A549 (cell line): Measurements from ENCODE around the gene MARS1. TPM values are rescaled to one million over a fixed set of nuclear protein-coding genes. Genes with fewer than 3 reads are reported as not detected.
A peak's percentile ranks its signal among the peaks of the same experiment; 100 is the strongest.

ENCODE experiments used
- ATAC-seq, 2 experiments: fragments of 200-7000 bp in 1 of 2; fragments of >200 bp in 1 of 2; cut with Nextera tagmentation in 1 of 2; cut with Tn5 transposase in 1 of 2; 3 replicates each; pipeline versions ENCODE4 v1.8.0 to v1.9.1; 2018 to 2020; ENCODE audit warnings: mild to moderate bottlenecking in 1 of 2, moderate library complexity in 1 of 2
- CTCF ChIA-PET: fragments of 300-600 bp; sonication (Branson Sonifier 250); formaldehyde crosslinking; extraction: SDS; loops from one replicate; lab custom pipeline; 2021; ENCODE audit warnings: antibody characterized with exemption, inconsistent platforms; lab: Yijun Ruan, JAX
- POLR2A ChIA-PET: fragments of 350-600 bp; formaldehyde crosslinking; extraction: SDS; loops from one replicate; lab custom pipeline; 2021; ENCODE audit warnings: antibody characterized with exemption, inconsistent platforms; lab: Yijun Ruan, JAX
- DNase-seq, 2 experiments: peaks; one replicate each; pipeline versions ENCODE4 v3.0.0 to v3.0.0-alpha.2; 2011 to 2016; ENCODE audit warnings: low read depth in 1 of 2, low spot score in 1 of 2
- FAIRE-seq: peaks from 2 replicates; lab custom pipeline; 2011; peaks lifted over from hg19 to GRCh38; lab: Jason Lieb, UNC
- H3K27ac ChIP-seq, 2 experiments: fragments of >200 bp; sonication (Bioruptor Twin); formaldehyde crosslinking; 3 replicates each; pipeline ENCODE4 v1.5.1; 2016 to 2017
- H3K4me1 ChIP-seq: fragments of >200 bp; sonication (Bioruptor Twin); formaldehyde crosslinking; 3 replicates; pipeline ENCODE4 v1.6.1; 2016
- H3K4me2 ChIP-seq: fragments of >200 bp; sonication (Bioruptor Twin); formaldehyde crosslinking; 3 replicates; pipeline ENCODE4 v1.6.1; 2016
- H3K4me3 ChIP-seq: fragments of >200 bp; sonication (Bioruptor Twin); formaldehyde crosslinking; 3 replicates; pipeline ENCODE4 v1.5.1; 2016
- H3K9me3 ChIP-seq: fragments of >200 bp; sonication (Bioruptor Twin); formaldehyde crosslinking; 3 replicates; pipeline ENCODE4 v1.6.1; 2016
- BCL3 ChIP-seq: fragments of >200 bp; sonication (Bioruptor Twin); formaldehyde crosslinking; IDR thresholded peaks from 3 replicates; pipeline ENCODE4 v1.6.1; 2016
- BHLHE40 ChIP-seq: IDR thresholded peaks from 2 replicates; pipeline ENCODE4 v1.6.1; 2012; ENCODE audit warnings: low read depth, low read length, inconsistent platforms
- CBX8 ChIP-seq: fragments of 200-600 bp; sonication (generic); IDR thresholded peaks from 2 replicates; pipeline ENCODE4 v1.6.1; 2016
- CEBPB ChIP-seq, 2 experiments: fragments of >200 bp in 1 of 2; sonication (Bioruptor Twin) in 1 of 2; formaldehyde crosslinking in 1 of 2; IDR thresholded peaks; 2 replicates each; pipeline ENCODE4 v1.6.1; 2012 to 2016
- CTCF ChIP-seq: fragments of >200 bp; sonication (Bioruptor Twin); formaldehyde crosslinking; IDR thresholded peaks from 3 replicates; pipeline ENCODE4 v1.5.1; 2016
- E2F6 ChIP-seq: IDR thresholded peaks from 2 replicates; pipeline ENCODE4 v1.6.1; 2012; ENCODE audit warnings: low read depth, borderline replicate concordance
- EHF ChIP-seq: fragments of 250-450 bp; sonication (Bioruptor Pico); IDR thresholded peaks from 2 replicates; pipeline ENCODE4 v1.5.0; 2020; ENCODE audit warnings: mild to moderate bottlenecking
- ESRRA ChIP-seq: fragments of 150-350 bp; IDR thresholded peaks from 2 replicates; pipeline ENCODE4 v1.6.1; 2014; ENCODE audit warnings: mild to moderate bottlenecking, low read length, borderline replicate concordance
- FOXS1 ChIP-seq: fragments of 250-450 bp; sonication (Bioruptor Pico); IDR thresholded peaks from 2 replicates; pipeline ENCODE4 v1.5.0; 2020; ENCODE audit warnings: mild to moderate bottlenecking, moderate library complexity
- GATA3 ChIP-seq: IDR thresholded peaks from 2 replicates; pipeline ENCODE4 v1.6.1; 2012; ENCODE audit warnings: borderline replicate concordance
- HEYL ChIP-seq: fragments of 250-450 bp; sonication (Bioruptor Pico); IDR thresholded peaks from 2 replicates; pipeline ENCODE4 v1.8.0; 2021; ENCODE audit warnings: mild to moderate bottlenecking, moderate library complexity
- HOXA7 ChIP-seq: fragments of 250-450 bp; sonication (Bioruptor Pico); IDR thresholded peaks from 2 replicates; pipeline ENCODE4 v1.5.0; 2020; ENCODE audit warnings: mild to moderate bottlenecking, moderate library complexity
- HOXB5 ChIP-seq: fragments of 250-450 bp; sonication (Bioruptor Pico); IDR thresholded peaks from 2 replicates; pipeline ENCODE4 v1.5.0; 2020; ENCODE audit warnings: mild to moderate bottlenecking, moderate library complexity
- JUN ChIP-seq, 2 experiments: fragments of >200 bp; sonication (Bioruptor Twin); formaldehyde crosslinking; IDR thresholded peaks; 2 replicates in 1 of 2; 3 replicates in 1 of 2; pipeline ENCODE4 v1.6.1; 2016 to 2017
- KDM5A ChIP-seq: fragments of 200-600 bp; sonication (generic); IDR thresholded peaks from 2 replicates; pipeline ENCODE4 v1.6.1; 2016; ENCODE audit warnings: antibody characterized with exemption, mild to moderate bottlenecking
- MAFK ChIP-seq: fragments of 450-650 bp; IDR thresholded peaks from 2 replicates; pipeline ENCODE4 v1.6.1; 2014; ENCODE audit not compliant: partially characterized antibody
- MAX ChIP-seq: IDR thresholded peaks from 2 replicates; pipeline ENCODE4 v1.6.1; 2012
- MAZ ChIP-seq: fragments of 150-350 bp; IDR thresholded peaks from 2 replicates; pipeline ENCODE4 v1.6.1; 2014; ENCODE audit warnings: antibody characterized with exemption, low read depth, low read length, borderline replicate concordance
- MYC ChIP-seq: IDR thresholded peaks from 2 replicates; pipeline ENCODE4 v1.6.1; 2012; ENCODE audit warnings: mild to moderate bottlenecking, inconsistent platforms, low read length, improper control_type of control experiment, borderline replicate concordance
- PHF8 ChIP-seq: fragments of 200-600 bp; sonication (generic); IDR thresholded peaks from 2 replicates; pipeline ENCODE4 v1.6.1; 2016; ENCODE audit warnings: low read depth, mild to moderate bottlenecking, antibody characterized with exemption, moderate library complexity, borderline replicate concordance
- POLR2A ChIP-seq: IDR thresholded peaks from 2 replicates; pipeline ENCODE4 v1.6.1; 2012; ENCODE audit warnings: mild to moderate bottlenecking, low read length
- RAD21 ChIP-seq, 2 experiments: fragments of >200 bp in 1 of 2; sonication (Bioruptor Twin) in 1 of 2; formaldehyde crosslinking in 1 of 2; IDR thresholded peaks in 1 of 2; conservative IDR thresholded peaks in 1 of 2; 2 replicates in 1 of 2; 3 replicates in 1 of 2; pipeline ENCODE4 v1.6.1; 2012 to 2018; ENCODE audit warnings: inconsistent platforms in 1 of 2
- RNF2 ChIP-seq: fragments of 200-600 bp; sonication (generic); IDR thresholded peaks from 2 replicates; pipeline ENCODE4 v1.6.1; 2016; ENCODE audit warnings: low read depth, mild to moderate bottlenecking, antibody characterized with exemption, moderate library complexity, borderline replicate concordance
- SREBF2 ChIP-seq: fragments of 450-650 bp; IDR thresholded peaks from 2 replicates; pipeline ENCODE4 v1.6.1; 2014; ENCODE audit warnings: mild to moderate bottlenecking, moderate library complexity
- TP53 ChIP-seq: fragments of 250-450 bp; sonication (Bioruptor Pico); IDR thresholded peaks from 2 replicates; pipeline ENCODE4 v1.5.0; 2021; ENCODE audit warnings: mild to moderate bottlenecking, moderate library complexity
- USF2 ChIP-seq: fragments of 450-650 bp; IDR thresholded peaks from 2 replicates; pipeline ENCODE4 v1.6.1; 2014; ENCODE audit warnings: antibody characterized with exemption
- ZC3H11A ChIP-seq: fragments of 450-650 bp; IDR thresholded peaks from 2 replicates; pipeline ENCODE4 v1.6.1; 2014; ENCODE audit warnings: antibody characterized with exemption, mild to moderate bottlenecking
- WGBS: methylation state at CpG from one replicate; pipeline ENCODE4 v1.1.6; 2017; ENCODE audit errors: missing lambda C conversion rate; 5-methylcytosine and 5-hydroxymethylcytosine counted together
- polyA minus RNA-seq: library from RNA; depleted of rRNA, polyadenylated mRNA; stranded (reverse); fragments of >200 nt; gene quantifications from 2 replicates; pipeline ENCODE4 v1.2.3, GENCODE V29; 2011; rRNA and poly(A)+ RNA removed
- polyA plus RNA-seq, 4 experiments: library from polyadenylated mRNA; depleted of rRNA in 3 of 4; stranded (reverse); fragments of >200 nt; fragmentation: RNase III in 1 of 4; extraction: RNeasy Plus Mini Kit Qiagen cat#74134 plus additional on column Dnase treatment in 1 of 4; gene quantifications; 2 replicates in 3 of 4; 3 replicates in 1 of 4; pipeline ENCODE4 v1.2.3, GENCODE V29; 2011 to 2017

MARS1 gene
- polyA plus RNA-seq (2011; rRNA removed) (372 and 406 TPM in 2 replicates), polyA plus RNA-seq (2017; fragmentation: RNase III; extraction: RNeasy Plus Mini Kit Qiagen cat#74134 plus additional on column Dnase treatment) (209 to 230 TPM (median 227 TPM) in 3 replicates), polyA minus RNA-seq (428 and 497 TPM in 2 replicates)
- polyA plus RNA-seq (2012; cell fraction: cytosol; rRNA removed) = 236 and 247 TPM in 2 replicates
- polyA plus RNA-seq (2012; cell fraction: nucleus; rRNA removed) = 504 and 527 TPM in 2 replicates

- ATAC-seq (peak; percentile 98), FAIRE-seq (no peak), DNase-seq (peak; percentile 94 to 98)
- Histone ChIP-seq H3K4me3 (peak within 1 kb of the TSS; percentile 79), H3K4me2 (peak within 1 kb of the TSS; percentile 95), H3K9me3 (no peaks in the 10 kb centered on the region), H3K4me1 (peaks cover 12% of the 10 kb centered on the region), H3K27ac (peak within 1 kb of the TSS; percentile 94 to 99)
- 9% methylated on average over 47 of the region's 47 CpGs for WGBS
- ChIA-PET CTCF (interaction anchor here (1.0 to 19.9 kb wide), 6 partner anchors 11 to 29 kb away, joined by 3 to 240 read pairs (median 6); partner anchors contain the start of gene GLI1), POLR2A (interaction anchor here (0.6 to 0.7 kb wide), 3 partner anchors 22 to 219 kb away, joined by 3 to 6 read pairs (median 3); no protein-coding TSS in a partner anchor)
- TF ChIP-seq RAD21 (conservative IDR thresholded peaks at IDR 0.05 in 1 of 2, IDR thresholded peaks at IDR 0.05 in 1 of 2) (no peak; a peak in 1 of 5 replicates), PHF8 (peak; percentile 50; the same call in 1 of the 2 replicates), CBX8 (no peak), BHLHE40 (0 out of 2 replicates have a peak, but pooled peaks have one; percentile 9), MAX (peak; percentile 84), POLR2A (peak; percentile 76), JUN (IDR thresholded peaks at IDR 0.05) (peak; percentile 73 to 91; a peak in 3 of 5 replicates), CTCF (peak; percentile 45), HOXA7 (CRISPR knock-in tag) (no peak), BCL3 (peak; percentile 87), TP53 (CRISPR knock-in tag) (no peak), CEBPB (IDR thresholded peaks at IDR 0.05) (peak in 1 of 2 experiments; percentile 81; a peak in 2 of 4 replicates)
Observed at GRCh38 chr12:57487597-57488401, at the start of gene MARS1. Gene MARS1 (plus strand): TSS chr12:57488068. CDS start chr12:57488091, 23 bp downstream.

- peaks cover 15% of the 10 kb centered on the region for H3K9me3 ChIP-seq
- FAIRE-seq (no peak), ATAC-seq (no peak), DNase-seq (no peak)
- H3K4me1 ChIP-seq = peaks cover 6% of the 10 kb centered on the region; the same call in 1 of the 3 replicates
- no peak overlapping the region for H3K4me3 ChIP-seq
- no peak overlapping the region for H3K4me2 ChIP-seq
- WGBS = 96% methylated on average over 1 of the region's 1 CpG
- POLR2A ChIA-PET = no interaction called here
- CTCF ChIA-PET = interaction anchor here (1.4 to 3.9 kb wide), 3 partner anchors 14 to 199 kb away, joined by 3 to 22 read pairs (median 19); partner anchors contain the start of gene INHBE
- H3K27ac ChIP-seq = no peak overlapping the region
- TF ChIP-seq FOXS1 (CRISPR knock-in tag) = no peak
- TF ChIP-seq MYC = no peak
- TF ChIP-seq MAFK = no peak
- no peak for TF ChIP-seq BCL3
- TF ChIP-seq EHF (CRISPR knock-in tag) = no peak
- no peak for TF ChIP-seq ESRRA
- TF ChIP-seq HEYL (CRISPR knock-in tag) = no peak
- TF ChIP-seq GATA3 = no peak
- TF ChIP-seq USF2 = no peak
- TF ChIP-seq RNF2 = no peak
- no peak for TF ChIP-seq MAZ
- no peak for TF ChIP-seq CTCF
- TF ChIP-seq E2F6 = no peak
- no peak for TF ChIP-seq KDM5A
- TF ChIP-seq POLR2A = no peak
- TF ChIP-seq HOXB5 (CRISPR knock-in tag) = no peak
- TF ChIP-seq ZC3H11A = no peak
- no peak for TF ChIP-seq SREBF2
Observed at GRCh38 chr12:57438400-57438799, 49.5 kb upstream of the MARS1 start.
